ENCODE measurements around the gene COL6A2. TPM values are rescaled to one million over a fixed set of nuclear protein-coding genes. Genes with fewer than 3 reads are reported as not detected.

The COL6A2 gene
- total RNA-seq, 1 experiment from 2014 or later = 111 TPM

DNA sequence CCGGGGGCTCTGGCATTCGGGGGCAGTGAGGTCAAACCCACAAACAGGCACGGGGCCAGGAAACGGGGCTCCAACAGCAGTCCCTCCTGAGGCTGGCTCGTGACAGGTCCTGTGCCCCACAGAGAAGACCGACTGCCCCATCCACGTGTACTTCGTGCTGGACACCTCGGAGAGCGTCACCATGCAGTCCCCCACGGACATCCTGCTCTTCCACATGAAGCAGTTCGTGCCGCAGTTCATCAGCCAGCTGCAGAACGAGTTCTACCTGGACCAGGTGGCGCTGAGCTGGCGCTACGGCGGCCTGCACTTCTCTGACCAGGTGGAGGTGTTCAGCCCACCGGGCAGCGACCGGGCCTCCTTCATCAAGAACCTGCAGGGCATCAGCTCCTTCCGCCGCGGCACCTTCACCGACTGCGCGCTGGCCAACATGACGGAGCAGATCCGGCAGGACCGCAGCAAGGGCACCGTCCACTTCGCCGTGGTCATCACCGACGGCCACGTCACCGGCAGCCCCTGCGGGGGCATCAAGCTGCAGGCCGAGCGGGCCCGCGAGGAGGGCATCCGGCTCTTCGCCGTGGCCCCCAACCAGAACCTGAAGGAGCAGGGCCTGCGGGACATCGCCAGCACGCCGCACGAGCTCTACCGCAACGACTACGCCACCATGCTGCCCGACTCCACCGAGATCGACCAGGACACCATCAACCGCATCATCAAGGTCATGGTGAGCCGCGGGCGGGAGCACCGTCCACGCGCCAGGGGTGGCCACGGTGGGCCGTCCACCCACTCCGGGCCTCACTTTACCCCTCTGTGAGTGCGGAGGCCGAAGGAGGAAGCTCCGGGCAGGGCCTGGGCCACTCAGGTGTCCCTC lies 14.2 kb downstream of the COL6A2 start:
- peaks cover 24% of the 10 kb centered on the region for H3K9me3 Mint-ChIP-seq
- DNase-seq (ENCODE audit: low spot score) = no peak
- ChIA-PET CTCF (interaction anchor here (1.9 kb wide), 1 partner anchor 17 kb away, joined by 5 read pairs; no protein-coding TSS in a partner anchor), POLR2A (no interaction called here)
- no peak overlapping the region for H3K27ac Mint-ChIP-seq
- peaks cover 2% of the 10 kb centered on the region; the same call in 1 of the 2 replicates for H3K27me3 Mint-ChIP-seq (ENCODE audit: low read depth)
- H3K4me3 Mint-ChIP-seq = no peak overlapping the region
- peaks cover 53% of the 10 kb centered on the region for H3K36me3 Mint-ChIP-seq
- no peak for ATAC-seq
- H3K4me1 Mint-ChIP-seq = peaks cover 7% of the 10 kb centered on the region
- TF ChIP-seq ETV6 (CRISPR knock-in tag; IDR thresholded peaks at IDR 0.05) = no peak
- no peak for TF ChIP-seq TEAD4 (CRISPR knock-in tag; IDR thresholded peaks at IDR 0.05)
- no peak for TF ChIP-seq ZNF263 (CRISPR knock-in tag; IDR thresholded peaks at IDR 0.05; ENCODE audit: low read depth)
- no peak for TF ChIP-seq ZNF423 (CRISPR knock-in tag; IDR thresholded peaks at IDR 0.05)
- TF ChIP-seq ZNF317 (CRISPR knock-in tag; IDR thresholded peaks at IDR 0.05; ENCODE audit: borderline replicate concordance, low read depth) = no peak
- TF ChIP-seq FOXJ3 (CRISPR knock-in tag; IDR thresholded peaks at IDR 0.05; ENCODE audit: borderline replicate concordance) = no peak
- TF ChIP-seq ZNF219 (CRISPR knock-in tag; IDR thresholded peaks at IDR 0.05; ENCODE audit: borderline replicate concordance) = no peak
- no peak for TF ChIP-seq FOXK1 (CRISPR knock-in tag; IDR thresholded peaks at IDR 0.05)
- no peak for TF ChIP-seq CREM (CRISPR knock-in tag; IDR thresholded peaks at IDR 0.05)
- no peak for TF ChIP-seq ARID4B (CRISPR knock-in tag; IDR thresholded peaks at IDR 0.05; ENCODE audit: borderline replicate concordance)
- TF ChIP-seq ZSCAN18 (CRISPR knock-in tag; IDR thresholded peaks at IDR 0.05) = no peak
- TF ChIP-seq, protein P1, sequence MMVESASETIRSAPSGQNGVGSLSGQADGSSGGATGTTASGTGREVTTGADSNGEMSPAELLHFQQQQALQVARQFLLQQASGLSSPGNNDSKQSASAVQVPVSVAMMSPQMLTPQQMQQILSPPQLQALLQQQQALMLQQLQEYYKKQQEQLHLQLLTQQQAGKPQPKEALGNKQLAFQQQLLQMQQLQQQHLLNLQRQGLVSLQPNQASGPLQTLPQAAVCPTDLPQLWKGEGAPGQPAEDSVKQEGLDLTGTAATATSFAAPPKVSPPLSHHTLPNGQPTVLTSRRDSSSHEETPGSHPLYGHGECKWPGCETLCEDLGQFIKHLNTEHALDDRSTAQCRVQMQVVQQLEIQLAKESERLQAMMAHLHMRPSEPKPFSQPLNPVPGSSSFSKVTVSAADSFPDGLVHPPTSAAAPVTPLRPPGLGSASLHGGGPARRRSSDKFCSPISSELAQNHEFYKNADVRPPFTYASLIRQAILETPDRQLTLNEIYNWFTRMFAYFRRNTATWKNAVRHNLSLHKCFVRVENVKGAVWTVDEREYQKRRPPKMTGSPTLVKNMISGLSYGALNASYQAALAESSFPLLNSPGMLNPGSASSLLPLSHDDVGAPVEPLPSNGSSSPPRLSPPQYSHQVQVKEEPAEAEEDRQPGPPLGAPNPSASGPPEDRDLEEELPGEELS (CRISPR knock-in tag; IDR thresholded peaks at IDR 0.05) = no peak
- TF ChIP-seq, protein P2, sequence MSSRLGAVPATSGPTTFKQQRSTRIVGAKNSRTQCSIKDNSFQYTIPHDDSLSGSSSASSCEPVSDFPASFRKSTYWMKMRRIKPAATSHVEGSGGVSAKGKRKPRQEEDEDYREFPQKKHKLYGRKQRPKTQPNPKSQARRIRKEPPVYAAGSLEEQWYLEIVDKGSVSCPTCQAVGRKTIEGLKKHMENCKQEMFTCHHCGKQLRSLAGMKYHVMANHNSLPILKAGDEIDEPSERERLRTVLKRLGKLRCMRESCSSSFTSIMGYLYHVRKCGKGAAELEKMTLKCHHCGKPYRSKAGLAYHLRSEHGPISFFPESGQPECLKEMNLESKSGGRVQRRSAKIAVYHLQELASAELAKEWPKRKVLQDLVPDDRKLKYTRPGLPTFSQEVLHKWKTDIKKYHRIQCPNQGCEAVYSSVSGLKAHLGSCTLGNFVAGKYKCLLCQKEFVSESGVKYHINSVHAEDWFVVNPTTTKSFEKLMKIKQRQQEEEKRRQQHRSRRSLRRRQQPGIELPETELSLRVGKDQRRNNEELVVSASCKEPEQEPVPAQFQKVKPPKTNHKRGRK (CRISPR knock-in tag; IDR thresholded peaks at IDR 0.05; ENCODE audit: borderline replicate concordance) = no peak
- TF ChIP-seq, protein P3, sequence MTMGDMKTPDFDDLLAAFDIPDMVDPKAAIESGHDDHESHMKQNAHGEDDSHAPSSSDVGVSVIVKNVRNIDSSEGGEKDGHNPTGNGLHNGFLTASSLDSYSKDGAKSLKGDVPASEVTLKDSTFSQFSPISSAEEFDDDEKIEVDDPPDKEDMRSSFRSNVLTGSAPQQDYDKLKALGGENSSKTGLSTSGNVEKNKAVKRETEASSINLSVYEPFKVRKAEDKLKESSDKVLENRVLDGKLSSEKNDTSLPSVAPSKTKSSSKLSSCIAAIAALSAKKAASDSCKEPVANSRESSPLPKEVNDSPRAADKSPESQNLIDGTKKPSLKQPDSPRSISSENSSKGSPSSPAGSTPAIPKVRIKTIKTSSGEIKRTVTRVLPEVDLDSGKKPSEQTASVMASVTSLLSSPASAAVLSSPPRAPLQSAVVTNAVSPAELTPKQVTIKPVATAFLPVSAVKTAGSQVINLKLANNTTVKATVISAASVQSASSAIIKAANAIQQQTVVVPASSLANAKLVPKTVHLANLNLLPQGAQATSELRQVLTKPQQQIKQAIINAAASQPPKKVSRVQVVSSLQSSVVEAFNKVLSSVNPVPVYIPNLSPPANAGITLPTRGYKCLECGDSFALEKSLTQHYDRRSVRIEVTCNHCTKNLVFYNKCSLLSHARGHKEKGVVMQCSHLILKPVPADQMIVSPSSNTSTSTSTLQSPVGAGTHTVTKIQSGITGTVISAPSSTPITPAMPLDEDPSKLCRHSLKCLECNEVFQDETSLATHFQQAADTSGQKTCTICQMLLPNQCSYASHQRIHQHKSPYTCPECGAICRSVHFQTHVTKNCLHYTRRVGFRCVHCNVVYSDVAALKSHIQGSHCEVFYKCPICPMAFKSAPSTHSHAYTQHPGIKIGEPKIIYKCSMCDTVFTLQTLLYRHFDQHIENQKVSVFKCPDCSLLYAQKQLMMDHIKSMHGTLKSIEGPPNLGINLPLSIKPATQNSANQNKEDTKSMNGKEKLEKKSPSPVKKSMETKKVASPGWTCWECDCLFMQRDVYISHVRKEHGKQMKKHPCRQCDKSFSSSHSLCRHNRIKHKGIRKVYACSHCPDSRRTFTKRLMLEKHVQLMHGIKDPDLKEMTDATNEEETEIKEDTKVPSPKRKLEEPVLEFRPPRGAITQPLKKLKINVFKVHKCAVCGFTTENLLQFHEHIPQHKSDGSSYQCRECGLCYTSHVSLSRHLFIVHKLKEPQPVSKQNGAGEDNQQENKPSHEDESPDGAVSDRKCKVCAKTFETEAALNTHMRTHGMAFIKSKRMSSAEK (CRISPR knock-in tag; IDR thresholded peaks at IDR 0.05; ENCODE audit: borderline replicate concordance) = no peak
- TF ChIP-seq IRF2 (CRISPR knock-in tag; IDR thresholded peaks at IDR 0.05; ENCODE audit: borderline replicate concordance, low read depth) = no peak
